Gastroesophageal sphincter (tissue), 4 donors: ENCODE data around the gene RAP1GAP2. TPM values are rescaled to one million over a fixed set of nuclear protein-coding genes. Genes with fewer than 3 reads are reported as not detected.

Experiments used
- ATAC-seq: fragments of 150-250 bp; one replicate; pipeline ENCODE4 v1.9.1; 2016; ENCODE audit warnings: mild to moderate bottlenecking, moderate library complexity
- H3K27ac ChIP-seq, 4 donors: fragments of 200-600 bp; sonication (generic) in 3 of 4; 1 replicate in 3 of 4; 2 replicates in 1 of 4; pipeline ENCODE4 v1.5.1; 2016 to 2019
- H3K27me3 ChIP-seq: fragments of 200-600 bp; sonication (generic); one replicate; pipeline ENCODE4 v1.5.1; 2019
- H3K36me3 ChIP-seq, 2 donors: fragments of 200-600 bp; sonication (generic); one replicate each; pipeline ENCODE4 v1.5.1; 2019; ENCODE audit warnings: control low read depth in 1 of 2
- H3K4me1 ChIP-seq, 3 donors: fragments of 200-600 bp; sonication (generic); 1 replicate in 2 of 3; 2 replicates in 1 of 3; pipeline ENCODE4 v1.5.1; 2016 to 2019; ENCODE audit warnings: control low read depth in 2 of 3
- H3K4me3 ChIP-seq, 2 donors: fragments of 200-600 bp; sonication (generic); one replicate each; pipeline ENCODE4 v1.5.1; 2019; ENCODE audit warnings: mild to moderate bottlenecking in 1 of 2, moderate library complexity in 1 of 2
- H3K9me3 ChIP-seq, 3 donors: fragments of 200-600 bp; sonication (generic); one replicate each; pipeline ENCODE4 v1.5.1; 2017 to 2019; ENCODE audit warnings: control low read depth in 2 of 3
- EP300 ChIP-seq: sonication (generic); formaldehyde crosslinking; IDR thresholded peaks from one replicate; pipeline ENCODE4 v1.6.1; 2017; ENCODE audit warnings: antibody characterized with exemption, mild to moderate bottlenecking
- POLR2A ChIP-seq, 2 donors: fragments of 450-650 bp; IDR thresholded peaks; one replicate each; pipeline ENCODE4 v1.6.1; 2017; ENCODE audit warnings: antibody characterized with exemption in 2 of 2, mild to moderate bottlenecking in 2 of 2, moderate library complexity in 1 of 2
- POLR2AphosphoS5 ChIP-seq: sonication (generic); formaldehyde crosslinking; IDR thresholded peaks from one replicate; pipeline ENCODE4 v1.6.1; 2017; ENCODE audit warnings: antibody characterized with exemption
- WGBS, 2 donors: methylation state at CpG; one replicate each; pipeline ENCODE4 v1.1.5; 2018; ENCODE audit warnings: low coverage in 1 of 2; 5-methylcytosine and 5-hydroxymethylcytosine counted together
- total RNA-seq, 4 donors: library from RNA; depleted of rRNA; stranded (reverse); fragments of >200 nt; gene quantifications; one replicate each; pipeline ENCODE4 v1.1.0, GENCODE V29; 2016
- TF ChIP-seq, protein P1 (sequence below), 4 experiments: fragments of 200-600 bp in 2 of 4; fragments of 450-650 bp in 2 of 4; sonication (generic) in 1 of 4; IDR thresholded peaks; one replicate each; pipeline ENCODE4 v1.5.1; 2017 to 2019; ENCODE audit warnings: antibody characterized with exemption in 4 of 4, mild to moderate bottlenecking in 2 of 4, moderate library complexity in 2 of 4

Gene RAP1GAP2
- total RNA-seq, 4 donors from 2014 or later: 8.8 to 19.5 (median 11.3) TPM

DNA sequence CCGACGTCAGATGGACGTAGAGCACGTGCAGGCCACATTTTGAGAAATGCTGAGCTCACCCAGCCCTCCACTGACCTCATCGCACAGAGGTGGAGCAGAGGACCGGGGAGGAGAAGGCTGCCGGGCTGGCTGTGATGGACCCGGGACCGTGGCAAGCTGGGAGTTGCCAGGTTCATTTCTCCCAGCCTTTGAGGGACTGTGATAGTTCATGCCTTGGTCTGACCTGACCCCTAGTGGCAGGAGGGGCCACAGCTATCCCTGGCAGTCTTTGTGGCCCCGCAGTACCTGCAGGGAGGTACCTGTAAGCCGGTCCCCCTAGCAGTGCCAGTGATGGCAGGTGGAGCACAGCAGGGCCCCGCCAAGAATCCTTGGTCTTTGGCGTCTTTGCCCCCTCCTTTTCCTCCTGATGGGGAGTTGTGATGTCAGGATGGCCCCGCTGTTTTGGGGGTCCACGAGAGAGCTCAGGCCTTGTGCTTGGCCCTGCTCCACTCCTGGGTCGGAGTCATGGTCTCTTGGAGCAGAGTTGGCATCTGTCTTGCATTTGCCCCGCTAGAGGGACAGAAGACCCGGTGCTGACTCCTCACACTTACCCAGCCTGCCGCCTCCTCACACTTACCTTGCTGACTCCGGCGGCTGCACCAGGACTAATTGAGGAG, 216.8 kb downstream of the RAP1GAP2 start:
- peak; percentile 85 for ATAC-seq
- 58 to 89% methylated on average over 7 to 13 of the region's 21 CpGs for WGBS, 2 donors

DNA sequence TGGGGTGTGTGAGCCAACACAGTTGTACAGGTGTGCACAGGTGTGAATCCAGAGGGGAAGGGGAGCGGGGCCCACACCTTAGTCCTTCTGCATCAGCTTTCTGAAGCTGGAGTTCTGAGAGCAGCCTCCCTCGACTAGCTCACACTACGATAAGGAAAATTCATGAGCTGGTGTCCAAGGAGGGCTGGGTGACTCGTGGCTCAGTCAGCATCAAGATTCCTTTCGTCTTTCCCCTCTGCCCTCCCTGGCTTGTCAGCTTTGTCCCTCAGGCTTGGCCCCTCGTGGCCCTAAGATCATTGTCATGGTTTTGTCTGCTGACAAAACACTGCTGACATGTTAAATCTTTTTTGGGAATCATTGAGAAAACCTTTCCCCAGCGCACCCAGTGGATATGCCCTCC, 219.7 kb downstream of the RAP1GAP2 start:
- Histone ChIP-seq H3K9me3 (no peaks in the 10 kb centered on the region), H3K4me3 (no peak overlapping the region), H3K36me3 (peaks cover 0 to 47% of the 10 kb centered on the region in 2 donors), H3K27me3 (no peaks in the 10 kb centered on the region), H3K27ac (no peak overlapping the region), H3K4me1 (no peaks in the 10 kb centered on the region)
- no peak for ATAC-seq
- TF ChIP-seq EP300 (no peak), POLR2A (IDR thresholded peaks at IDR 0.05) (no peak), POLR2AphosphoS5 (no peak)
- TF ChIP-seq, protein P1, sequence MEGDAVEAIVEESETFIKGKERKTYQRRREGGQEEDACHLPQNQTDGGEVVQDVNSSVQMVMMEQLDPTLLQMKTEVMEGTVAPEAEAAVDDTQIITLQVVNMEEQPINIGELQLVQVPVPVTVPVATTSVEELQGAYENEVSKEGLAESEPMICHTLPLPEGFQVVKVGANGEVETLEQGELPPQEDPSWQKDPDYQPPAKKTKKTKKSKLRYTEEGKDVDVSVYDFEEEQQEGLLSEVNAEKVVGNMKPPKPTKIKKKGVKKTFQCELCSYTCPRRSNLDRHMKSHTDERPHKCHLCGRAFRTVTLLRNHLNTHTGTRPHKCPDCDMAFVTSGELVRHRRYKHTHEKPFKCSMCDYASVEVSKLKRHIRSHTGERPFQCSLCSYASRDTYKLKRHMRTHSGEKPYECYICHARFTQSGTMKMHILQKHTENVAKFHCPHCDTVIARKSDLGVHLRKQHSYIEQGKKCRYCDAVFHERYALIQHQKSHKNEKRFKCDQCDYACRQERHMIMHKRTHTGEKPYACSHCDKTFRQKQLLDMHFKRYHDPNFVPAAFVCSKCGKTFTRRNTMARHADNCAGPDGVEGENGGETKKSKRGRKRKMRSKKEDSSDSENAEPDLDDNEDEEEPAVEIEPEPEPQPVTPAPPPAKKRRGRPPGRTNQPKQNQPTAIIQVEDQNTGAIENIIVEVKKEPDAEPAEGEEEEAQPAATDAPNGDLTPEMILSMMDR (IDR thresholded peaks at IDR 0.05): no peak
- 65 to 78% methylated on average over 5 to 6 of the region's 7 CpGs for WGBS, 2 donors

More for the DNA sequence above, 216.8 kb downstream of the RAP1GAP2 start:
- Histone ChIP-seq H3K27ac (no peak overlapping the region), H3K27me3 (no peaks in the 10 kb centered on the region), H3K9me3 (no peaks in the 10 kb centered on the region), H3K4me3 (no peak overlapping the region), H3K4me1 (no peaks in the 10 kb centered on the region), H3K36me3 (peaks cover 0 to 38% of the 10 kb centered on the region in 2 donors)
- TF ChIP-seq, protein P1 (IDR thresholded peaks at IDR 0.05): peak in 3 of 4 experiments; percentile 79 to 85 (median 82)
- TF ChIP-seq POLR2AphosphoS5 (no peak), EP300 (no peak)

DNA sequence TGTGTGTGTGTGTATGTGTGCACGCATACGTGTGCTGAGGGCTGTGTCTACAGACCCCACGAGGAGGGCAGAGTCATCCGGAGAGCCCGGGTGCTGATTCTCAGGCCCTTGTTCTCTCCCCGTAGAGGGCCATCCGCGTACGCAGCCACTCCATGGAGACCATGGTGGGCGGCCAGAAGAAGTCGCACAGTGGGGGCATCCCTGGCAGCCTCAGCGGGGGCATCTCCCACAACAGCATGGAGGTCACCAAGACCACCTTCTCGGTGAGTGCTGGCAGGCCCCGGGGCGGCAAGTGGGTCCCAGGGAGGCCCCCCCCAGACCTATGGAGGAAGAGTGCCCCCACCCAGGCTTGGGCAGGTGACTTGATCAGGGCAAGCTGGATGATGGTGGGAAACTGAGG, 221.7 kb downstream of the RAP1GAP2 start:
- H3K27me3 ChIP-seq: no peaks in the 10 kb centered on the region
- H3K4me1 ChIP-seq: no peaks in the 10 kb centered on the region
- no peak overlapping the region for H3K4me3 ChIP-seq
- no peak for TF ChIP-seq POLR2AphosphoS5
- TF ChIP-seq, protein P1 (IDR thresholded peaks at IDR 0.05): no peak
- TF ChIP-seq POLR2A (IDR thresholded peaks at IDR 0.05): no peak
- no peak for TF ChIP-seq EP300
- H3K36me3 ChIP-seq: peaks cover 0 to 66% of the 10 kb centered on the region in 2 donors
- ATAC-seq: no peak
- H3K27ac ChIP-seq: no peak overlapping the region
- H3K9me3 ChIP-seq: peaks cover 0 to 18% (median 0%) of the 10 kb centered on the region in 3 donors
- WGBS, 2 donors: 88% methylated on average over 6 of the region's 15 CpGs; no CpG with 5 or more reads in 1 of the 2 donors

DNA sequence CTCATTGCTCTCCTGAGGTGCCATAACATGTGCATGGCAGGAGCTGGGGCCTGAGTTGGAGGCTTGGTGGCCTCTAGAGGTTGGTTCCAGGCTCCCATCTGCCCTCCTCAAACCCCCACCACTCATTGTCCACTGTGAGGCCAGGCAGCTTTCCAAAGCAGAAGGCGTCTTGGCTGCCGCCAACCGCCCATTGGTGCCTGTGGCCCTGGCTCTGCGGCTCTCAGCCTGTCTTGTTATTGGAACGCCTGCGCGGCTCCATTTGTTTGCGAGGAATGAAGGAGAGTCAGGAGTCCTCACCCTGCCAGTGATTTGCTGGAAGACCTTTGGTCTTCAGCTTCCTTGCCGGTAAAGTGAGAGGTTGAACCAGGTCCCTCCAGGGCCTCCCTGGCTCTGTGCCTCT, 223.5 kb downstream of the RAP1GAP2 start:
- no peak for ATAC-seq
- H3K27me3 ChIP-seq: no peaks in the 10 kb centered on the region
- peaks cover 0 to 23% (median 0%) of the 10 kb centered on the region in 3 donors for H3K9me3 ChIP-seq
- 0 to 72% methylated on average over 1 to 3 of the region's 9 CpGs for WGBS, 2 donors
- peaks cover 0 to 76% of the 10 kb centered on the region in 2 donors for H3K36me3 ChIP-seq
- H3K4me1 ChIP-seq: no peaks in the 10 kb centered on the region
- no peak overlapping the region for H3K27ac ChIP-seq
- TF ChIP-seq POLR2A (IDR thresholded peaks at IDR 0.05): no peak
- no peak for TF ChIP-seq EP300
- TF ChIP-seq, protein P1 (IDR thresholded peaks at IDR 0.05): no peak
- no peak for TF ChIP-seq POLR2AphosphoS5
- no peak overlapping the region for H3K4me3 ChIP-seq

DNA sequence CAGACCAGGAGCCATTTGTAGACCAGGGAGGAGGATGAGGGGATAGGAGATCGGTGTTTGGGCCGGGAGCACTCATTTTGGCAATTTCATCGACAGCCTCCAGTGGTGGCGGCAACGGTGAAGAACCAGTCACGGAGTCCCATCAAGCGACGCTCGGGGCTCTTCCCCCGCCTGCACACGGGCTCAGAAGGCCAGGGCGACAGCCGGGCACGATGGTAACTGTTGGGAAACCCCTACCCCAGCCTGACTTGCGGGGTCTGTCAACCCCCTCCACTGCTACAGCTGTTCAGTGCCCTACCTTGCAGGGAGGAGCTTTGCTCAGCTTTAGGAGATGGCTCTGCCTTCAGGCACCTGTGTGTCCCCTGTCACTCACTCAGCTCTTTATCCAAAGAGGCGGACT, 224.1 kb downstream of the RAP1GAP2 start:
- Histone ChIP-seq H3K27me3 (no peaks in the 10 kb centered on the region), H3K4me1 (no peaks in the 10 kb centered on the region), H3K9me3 (peaks cover 0 to 23% (median 0%) of the 10 kb centered on the region in 3 donors), H3K36me3 (peaks cover 0 to 77% of the 10 kb centered on the region in 2 donors), H3K27ac (no peak overlapping the region), H3K4me3 (no peak overlapping the region)
- no peak for ATAC-seq
- 97 to 100% methylated on average over 2 to 9 of the region's 16 CpGs for WGBS, 2 donors
- TF ChIP-seq POLR2AphosphoS5 (no peak), EP300 (no peak), POLR2A (IDR thresholded peaks at IDR 0.05) (no peak)
- TF ChIP-seq, protein P1 (IDR thresholded peaks at IDR 0.05): no peak
